HepG2 (cell line): Measurements from ENCODE around the gene SNX12. TPM values are rescaled to one million over a fixed set of nuclear protein-coding genes. Genes with fewer than 3 reads are reported as not detected.

ENCODE experiments used
- ATAC-seq: fragments of 200-7000 bp; cut with Tn5 transposase; 3 replicates; pipeline ENCODE4 v1.9.1; 2020; ENCODE audit warnings: mild to moderate bottlenecking, moderate library complexity
- BruUV-seq: library from RNA; stranded (reverse); fragments of 400-500 nt; replicated peaks from 2 replicates; lab custom pipeline; 2021; lab: Mats Ljungman, UMichigan
- CTCF ChIA-PET: fragments of 300-600 bp; formaldehyde crosslinking; extraction: SDS; loops from one replicate; lab custom pipeline; 2021; ENCODE audit warnings: low total read pairs, inconsistent platforms, low intra/inter-chr PET ratio; lab: Yijun Ruan, JAX
- POLR2A ChIA-PET: fragments of 350-600 bp; sonication (Branson Sonifier 250); formaldehyde crosslinking; loops from one replicate; lab custom pipeline; 2020; ENCODE audit warnings: antibody characterized with exemption, inconsistent platforms; lab: Yijun Ruan, JAX
- DNase-seq: peaks from one replicate; pipeline ENCODE4 v3.0.0-alpha.2; 2015; ENCODE audit warnings: low spot score
- FAIRE-seq: peaks from 3 replicates; lab custom pipeline; 2011; peaks lifted over from hg19 to GRCh38; lab: Jason Lieb, UNC
- H2AFZ ChIP-seq: one replicate; pipeline ENCODE4 v1.6.1; 2011; ENCODE audit warnings: low read length, inconsistent platforms
- H3K27ac ChIP-seq: fragments of 300-600 bp; 3 replicates; pipeline ENCODE4 v1.8.0; 2011; ENCODE audit warnings: mixed run types, mild to moderate bottlenecking, mixed read lengths, low read length, inconsistent platforms; ENCODE audit not compliant: insufficient read depth; ENCODE audit errors: extremely low read length
- H3K27me3 ChIP-seq, 2 experiments: fragments of 200-600 bp in 1 of 2; 2 replicates in 1 of 2; 3 replicates in 1 of 2; pipeline versions ENCODE4 v1.6.0 to v1.8.0; 2011; ENCODE audit warnings: low read length in 2 of 2, mild to moderate bottlenecking in 2 of 2, moderate library complexity in 2 of 2, inconsistent platforms in 1 of 2; ENCODE audit not compliant: insufficient read depth in 2 of 2, control insufficient read depth in 1 of 2
- H3K36me3 ChIP-seq, 2 experiments: fragments of 200-600 bp in 1 of 2; replicated peaks in 1 of 2; 2 replicates in 1 of 2; 3 replicates in 1 of 2; pipeline versions ENCODE4 v1.5.1 to v1.8.0; 2011; ENCODE audit warnings: low read length in 2 of 2, inconsistent platforms in 1 of 2; ENCODE audit not compliant: insufficient read depth in 2 of 2, control insufficient read depth in 1 of 2
- H3K4me1 ChIP-seq: 2 replicates; pipeline ENCODE4 v1.5.1; 2012; ENCODE audit warnings: low read length, inconsistent platforms; ENCODE audit not compliant: insufficient read depth
- H3K4me2 ChIP-seq: 2 replicates; pipeline ENCODE4 v1.6.0; 2011; ENCODE audit warnings: low read depth, low read length, inconsistent platforms
- H3K4me3 ChIP-seq, 3 experiments: fragments of 200-600 bp in 1 of 3; sonication (generic), shearing (Covaris generic) in 1 of 3; replicated peaks in 1 of 3; 2 replicates each; pipeline ENCODE4 v1.5.1; 2011 to 2016; ENCODE audit warnings: low read length in 3 of 3, inconsistent platforms in 2 of 3, low read depth in 2 of 3, mild to moderate bottlenecking in 2 of 3, control low read depth in 1 of 3, mixed read lengths in 1 of 3; ENCODE audit not compliant: insufficient read depth in 1 of 3
- H3K79me2 ChIP-seq: one replicate; pipeline ENCODE4 v1.6.1; 2011; ENCODE audit warnings: low read length, inconsistent platforms; ENCODE audit not compliant: insufficient read depth
- H3K9ac ChIP-seq: 2 replicates; pipeline ENCODE4 v1.6.0; 2011; ENCODE audit warnings: mild to moderate bottlenecking, low read depth, low read length, inconsistent platforms; ENCODE audit not compliant: insufficient read depth
- H3K9me3 ChIP-seq: 2 replicates; pipeline ENCODE4 v1.5.1; 2012; ENCODE audit warnings: mild to moderate bottlenecking, low read length
- H4K20me1 ChIP-seq: 2 replicates; pipeline ENCODE4 v1.6.0; 2011; ENCODE audit warnings: inconsistent platforms, mild to moderate bottlenecking, low read length, moderate library complexity; ENCODE audit not compliant: insufficient read depth
- CBX1 ChIP-seq: IDR thresholded peaks from one replicate; pipeline ENCODE4 v1.6.1; 2016; ENCODE audit warnings: antibody characterized with exemption, low read depth
- FOXK2 ChIP-seq: fragments of 450-650 bp; IDR thresholded peaks from 2 replicates; pipeline ENCODE4 v1.6.1; 2016
- KLF16 ChIP-seq, 2 experiments: sonication (generic) in 1 of 2; formaldehyde crosslinking in 1 of 2; IDR thresholded peaks; 2 replicates each; pipeline versions ENCODE4 v1.6.1 to v1.8.0; 2016 to 2023; ENCODE audit warnings: missing genetic modification reagents in 2 of 2, missing compliant biosample characterization in 1 of 2
- MTA3 ChIP-seq: sonication (generic); formaldehyde crosslinking; IDR thresholded peaks from 2 replicates; pipeline ENCODE4 v1.4.0; 2020; ENCODE audit warnings: missing genetic modification reagents
- MXI1 ChIP-seq: IDR thresholded peaks from 3 replicates; pipeline ENCODE4 v1.6.1; 2012; ENCODE audit warnings: low read depth, low read length, inconsistent platforms, borderline replicate concordance
- NFRKB ChIP-seq: fragments of 450-650 bp; IDR thresholded peaks from 2 replicates; pipeline ENCODE4 v1.6.1; 2017
- SMAD9 ChIP-seq: sonication (generic); formaldehyde crosslinking; IDR thresholded peaks from 2 replicates; pipeline ENCODE4 v1.5.1; 2020; ENCODE audit warnings: mild to moderate bottlenecking, missing genetic modification reagents
- TAF15 ChIP-seq: fragments of 200-400 bp; formaldehyde crosslinking; IDR thresholded peaks from one replicate; pipeline ENCODE4 v1.6.1; 2018; ENCODE audit warnings: mild to moderate bottlenecking, low read depth, low read length; ENCODE audit not compliant: poor library complexity, severe bottlenecking
- ZBTB34 ChIP-seq: sonication (generic); formaldehyde crosslinking; IDR thresholded peaks from 2 replicates; pipeline ENCODE4 v1.8.0; 2022; ENCODE audit warnings: mild to moderate bottlenecking, missing genetic modification reagents
- ZMAT3 ChIP-seq: sonication (generic); formaldehyde crosslinking; conservative IDR thresholded peaks from 2 replicates; pipeline ENCODE4 v1.7.0; 2021; ENCODE audit warnings: missing genetic modification reagents
- ZMYM4 ChIP-seq: sonication (generic); formaldehyde crosslinking; IDR thresholded peaks from 2 replicates; pipeline ENCODE4 v1.8.1; 2023; ENCODE audit warnings: mild to moderate bottlenecking, missing genetic modification reagents
- ZNF124 ChIP-seq: sonication (generic); formaldehyde crosslinking; IDR thresholded peaks from 2 replicates; pipeline ENCODE4 v1.4.0; 2020; ENCODE audit warnings: missing genetic modification reagents
- ZNF737 ChIP-seq: sonication (generic); formaldehyde crosslinking; IDR thresholded peaks from 2 replicates; pipeline ENCODE4 v1.5.0; 2020; ENCODE audit warnings: missing genetic modification reagents, mild to moderate bottlenecking, borderline replicate concordance
- WGBS: methylation state at CpG from one replicate; pipeline ENCODE4 v1.1.6; 2017; ENCODE audit warnings: low lambda C conversion rate; 5-methylcytosine and 5-hydroxymethylcytosine counted together
- in situ Hi-C: cut with HindIII; loops from 2 replicates; pipeline ENCODE4 v1.10.0; 2017; ENCODE audit warnings: low pct_unique_long_range_greater_than_20kb; ENCODE audit not compliant: extremely low pct_ligation_motif_present
- intact Hi-C: fragments of 100-400 bp; cut with micrococcal nuclease; formaldehyde crosslinking; loops from one replicate; pipeline ENCODE4 v1.10.0; 2022; ENCODE audit not compliant: unreplicated experiment
- polyA plus RNA-seq, 8 experiments: library from polyadenylated mRNA; depleted of rRNA in 3 of 8; stranded (reverse) in 7 of 8; unstranded in 1 of 8; fragments of >200 nt; fragmentation: Illumina TruSeq in 4 of 8; extraction: Trizol in 4 of 8; gene quantifications; 2 replicates each; pipeline versions ENCODE4 v1.2.1 to v1.2.3, GENCODE V29; 2011 to 2016; ENCODE audit warnings: low read depth in 4 of 8, missing spikeins in 1 of 8, mixed read lengths in 1 of 8; ENCODE audit not compliant: insufficient read depth in 1 of 8
- total RNA-seq, 5 experiments: library from RNA; depleted of rRNA; stranded (reverse); fragments of >200 nt; fragmentation: Illumina TruSeq; extraction: Trizol; gene quantifications; 2 replicates each; pipeline ENCODE4 v1.2.3, GENCODE V29; 2016; ENCODE audit warnings: low read depth in 1 of 5
- TF ChIP-seq, protein P1 (sequence below): sonication (generic); formaldehyde crosslinking; IDR thresholded peaks from 2 replicates; pipeline ENCODE4 v1.5.0; 2020; ENCODE audit warnings: mild to moderate bottlenecking, missing genetic modification reagents
- TF ChIP-seq, protein P2 (sequence below): IDR thresholded peaks from 2 replicates; pipeline ENCODE4 v1.6.1; 2018; ENCODE audit warnings: missing genetic modification reagents

SNX12 gene
- total and polyA plus RNA-seq, 2 of the 13 experiments (the other 11 are each of a cell fraction or from before 2014, with no cell fraction given): 30.3 to 42.2 TPM

GRCh38 chrX:71053217-71053621 is 14.9 kb downstream of the SNX12 start:
- Histone ChIP-seq H3K36me3 (no peaks in the 10 kb centered on the region), H2AFZ (no peak overlapping the region), H3K27ac (no peak overlapping the region), H3K9me3 (no peaks in the 10 kb centered on the region), H3K4me2 (no peak overlapping the region), H3K4me1 (no peaks in the 10 kb centered on the region), H4K20me1 (no peaks in the 10 kb centered on the region), H3K79me2 (no peaks in the 10 kb centered on the region), H3K27me3 (no peaks in the 10 kb centered on the region), H3K9ac (no peak overlapping the region), H3K4me3 (no peak overlapping the region)
- 100% methylated on average over 4 of the region's 18 CpGs for WGBS
- ChIA-PET CTCF (no interaction called here), POLR2A (no interaction called here)
- DNase-seq (no peak), ATAC-seq (no peak), FAIRE-seq (no peak)
- intact Hi-C loops (no loop called here), in situ Hi-C loops (no loop called here)
- BruUV-seq: no TSS peak
- no peak for TF ChIP-seq NFRKB
- TF ChIP-seq FOXK2: no peak
- no peak for TF ChIP-seq SMAD9 (CRISPR knock-in tag)
- no peak for TF ChIP-seq ZBTB34 (CRISPR knock-in tag)
- TF ChIP-seq TAF15: no peak
- TF ChIP-seq CBX1: no peak
- TF ChIP-seq MTA3 (CRISPR knock-in tag): no peak
- no peak for TF ChIP-seq ZNF124 (CRISPR knock-in tag)
- TF ChIP-seq, protein P1, sequence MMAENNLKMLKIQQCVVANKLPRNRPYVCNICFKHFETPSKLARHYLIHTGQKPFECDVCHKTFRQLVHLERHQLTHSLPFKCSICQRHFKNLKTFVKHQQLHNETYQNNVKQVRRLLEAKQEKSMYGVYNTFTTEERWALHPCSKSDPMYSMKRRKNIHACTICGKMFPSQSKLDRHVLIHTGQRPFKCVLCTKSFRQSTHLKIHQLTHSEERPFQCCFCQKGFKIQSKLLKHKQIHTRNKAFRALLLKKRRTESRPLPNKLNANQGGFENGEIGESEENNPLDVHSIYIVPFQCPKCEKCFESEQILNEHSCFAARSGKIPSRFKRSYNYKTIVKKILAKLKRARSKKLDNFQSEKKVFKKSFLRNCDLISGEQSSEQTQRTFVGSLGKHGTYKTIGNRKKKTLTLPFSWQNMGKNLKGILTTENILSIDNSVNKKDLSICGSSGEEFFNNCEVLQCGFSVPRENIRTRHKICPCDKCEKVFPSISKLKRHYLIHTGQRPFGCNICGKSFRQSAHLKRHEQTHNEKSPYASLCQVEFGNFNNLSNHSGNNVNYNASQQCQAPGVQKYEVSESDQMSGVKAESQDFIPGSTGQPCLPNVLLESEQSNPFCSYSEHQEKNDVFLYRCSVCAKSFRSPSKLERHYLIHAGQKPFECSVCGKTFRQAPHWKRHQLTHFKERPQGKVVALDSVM (CRISPR knock-in tag): no peak
- TF ChIP-seq KLF16 (CRISPR knock-in tag; IDR thresholded peaks at IDR 0.05): no peak
- TF ChIP-seq ZMYM4 (CRISPR knock-in tag): no peak
- no peak for TF ChIP-seq ZMAT3 (CRISPR knock-in tag)
- TF ChIP-seq ZNF737: no peak
- TF ChIP-seq, protein P2, sequence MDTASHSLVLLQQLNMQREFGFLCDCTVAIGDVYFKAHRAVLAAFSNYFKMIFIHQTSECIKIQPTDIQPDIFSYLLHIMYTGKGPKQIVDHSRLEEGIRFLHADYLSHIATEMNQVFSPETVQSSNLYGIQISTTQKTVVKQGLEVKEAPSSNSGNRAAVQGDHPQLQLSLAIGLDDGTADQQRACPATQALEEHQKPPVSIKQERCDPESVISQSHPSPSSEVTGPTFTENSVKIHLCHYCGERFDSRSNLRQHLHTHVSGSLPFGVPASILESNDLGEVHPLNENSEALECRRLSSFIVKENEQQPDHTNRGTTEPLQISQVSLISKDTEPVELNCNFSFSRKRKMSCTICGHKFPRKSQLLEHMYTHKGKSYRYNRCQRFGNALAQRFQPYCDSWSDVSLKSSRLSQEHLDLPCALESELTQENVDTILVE (CRISPR knock-in tag): no peak
- TF ChIP-seq MXI1: no peak
